GM12878 (cell line): Measurements from ENCODE around the gene PON3. TPM values are rescaled to one million over a fixed set of nuclear protein-coding genes. Genes with fewer than 3 reads are reported as not detected.

ENCODE experiments used
- ATAC-seq: fragments of 200-7000 bp; cut with Tn5 transposase; 3 replicates; pipeline ENCODE4 v1.9.1; 2020; ENCODE audit warnings: mild to moderate bottlenecking, moderate library complexity
- BruUV-seq: library from RNA; stranded (reverse); fragments of 400-500 nt; replicated peaks from 2 replicates; lab custom pipeline; 2021; lab: Mats Ljungman, UMichigan
- CTCF ChIA-PET: fragments of 300-600 bp; sonication (Branson Sonifier 250); formaldehyde crosslinking; extraction: SDS; loops from one replicate; lab custom pipeline; 2021; ENCODE audit warnings: inconsistent platforms; lab: Yijun Ruan, JAX
- POLR2A ChIA-PET: fragments of 350-600 bp; formaldehyde crosslinking; extraction: SDS; loops from one replicate; lab custom pipeline; 2021; ENCODE audit warnings: inconsistent platforms; lab: Charles Lee
- RAD21 ChIA-PET: fragments of 300-600 bp; sonication (Branson Sonifier 250); formaldehyde crosslinking; loops from one replicate; lab custom pipeline; 2023; ENCODE audit warnings: antibody characterized with exemption; ENCODE audit not compliant: unreplicated experiment; lab: Charles Lee
- SMC1A ChIA-PET: fragments of 300-600 bp; sonication (Branson Sonifier 250); formaldehyde crosslinking; loops from one replicate; lab custom pipeline; 2023; ENCODE audit not compliant: unreplicated experiment, uncharacterized antibody; lab: Charles Lee
- DNase-seq: peaks from one replicate; pipeline ENCODE4 v3.0.0-alpha.2; 2011; ENCODE audit warnings: low read depth, low spot score
- FAIRE-seq: peaks from 3 replicates; lab custom pipeline; 2011; peaks lifted over from hg19 to GRCh38; lab: Jason Lieb, UNC
- H2AFZ ChIP-seq: 2 replicates; pipeline ENCODE4 v1.6.0; 2011; ENCODE audit warnings: low read depth, low read length, control low read depth; ENCODE audit not compliant: control insufficient read depth
- H3K27ac ChIP-seq: 2 replicates; pipeline ENCODE4 v1.5.1; 2011; ENCODE audit warnings: control low read depth; ENCODE audit not compliant: control insufficient read depth, insufficient read depth
- H3K27me3 ChIP-seq, 2 experiments: replicated peaks in 1 of 2; 2 replicates each; pipeline versions ENCODE4 v1.6.0 to v1.6.1; 2011; ENCODE audit warnings: low read length in 1 of 2; ENCODE audit not compliant: control insufficient read depth in 2 of 2, insufficient read depth in 2 of 2
- H3K36me3 ChIP-seq, 2 experiments: 2 replicates each; pipeline ENCODE4 v1.5.1; 2011; ENCODE audit warnings: low read length in 1 of 2; ENCODE audit not compliant: control insufficient read depth in 2 of 2, insufficient read depth in 2 of 2
- H3K4me1 ChIP-seq: 2 replicates; pipeline ENCODE4 v1.6.1; 2011; ENCODE audit warnings: mild to moderate bottlenecking, low read length, moderate library complexity, mixed read lengths; ENCODE audit not compliant: control insufficient read depth, insufficient read depth
- H3K4me2 ChIP-seq: 2 replicates; pipeline ENCODE4 v1.6.0; 2011; ENCODE audit warnings: control low read depth; ENCODE audit not compliant: control insufficient read depth, insufficient read depth
- H3K4me3 ChIP-seq: fragments of 200-600 bp; sonication (generic); 2 replicates; pipeline ENCODE4 v1.5.1; 2016
- H3K79me2 ChIP-seq: 2 replicates; pipeline ENCODE4 v1.6.0; 2011; ENCODE audit warnings: low read length; ENCODE audit not compliant: control insufficient read depth, insufficient read depth
- H3K9ac ChIP-seq: 2 replicates; pipeline ENCODE4 v1.8.0; 2011; ENCODE audit warnings: low read length, control low read depth, mixed read lengths; ENCODE audit not compliant: control insufficient read depth, insufficient read depth
- H3K9me3 ChIP-seq: replicated peaks from 3 replicates; pipeline ENCODE4 v1.5.1; 2011; ENCODE audit warnings: mild to moderate bottlenecking, low read length; ENCODE audit not compliant: control insufficient read depth, insufficient read depth
- H4K20me1 ChIP-seq: 2 replicates; pipeline ENCODE4 v1.6.0; 2011; ENCODE audit not compliant: control insufficient read depth, insufficient read depth
- ATF2 ChIP-seq: IDR thresholded peaks from 2 replicates; pipeline ENCODE4 v1.6.1; 2012; ENCODE audit warnings: low read length, inconsistent platforms
- BCL3 ChIP-seq: IDR thresholded peaks from 2 replicates; pipeline ENCODE4 v1.6.1; 2011; ENCODE audit warnings: borderline replicate concordance, low read depth, mild to moderate bottlenecking, moderate library complexity, low read length; ENCODE audit not compliant: insufficient read depth, poor library complexity, severe bottlenecking
- CBX5 ChIP-seq: sonication (generic); IDR thresholded peaks from 2 replicates; pipeline ENCODE4 v1.6.1; 2016; ENCODE audit warnings: low read depth, moderate library complexity, mild to moderate bottlenecking, inconsistent platforms
- FOXK2 ChIP-seq: fragments of 450-650 bp; IDR thresholded peaks from 2 replicates; pipeline ENCODE4 v1.6.1; 2017; ENCODE audit warnings: mild to moderate bottlenecking, moderate library complexity
- KLF5 ChIP-seq: fragments of 450-650 bp; IDR thresholded peaks from 2 replicates; pipeline ENCODE4 v1.6.1; 2014; ENCODE audit warnings: mild to moderate bottlenecking; ENCODE audit not compliant: partially characterized antibody
- PML ChIP-seq: IDR thresholded peaks from 2 replicates; pipeline ENCODE4 v1.6.1; 2012; ENCODE audit warnings: low read length, inconsistent platforms
- PRDM15 ChIP-seq: fragments of 450-650 bp; formaldehyde crosslinking; IDR thresholded peaks from 2 replicates; pipeline ENCODE4 v1.4.0; 2020; ENCODE audit warnings: mild to moderate bottlenecking, moderate library complexity
- REST ChIP-seq: IDR thresholded peaks from 2 replicates; pipeline ENCODE4 v1.6.1; 2012; ENCODE audit warnings: mild to moderate bottlenecking, low read depth, low read length
- SMARCA5 ChIP-seq: fragments of 450-650 bp; IDR thresholded peaks from 2 replicates; pipeline ENCODE4 v1.6.1; 2017; ENCODE audit warnings: mild to moderate bottlenecking
- TBL1XR1 ChIP-seq: IDR thresholded peaks from 2 replicates; pipeline ENCODE4 v1.6.1; 2012; ENCODE audit warnings: low read depth, low read length, improper control_type of control experiment
- YBX1 ChIP-seq: fragments of 450-650 bp; IDR thresholded peaks from 2 replicates; pipeline ENCODE4 v1.6.1; 2016; ENCODE audit warnings: antibody characterized with exemption
- WGBS: methylation state at CpG from one replicate; pipeline ENCODE4 v1.1.6; 2016; ENCODE audit warnings: low lambda C conversion rate; ENCODE audit not compliant: insufficient replicate concordance, insufficient coverage; ENCODE audit errors: missing lambda C conversion rate; 5-methylcytosine and 5-hydroxymethylcytosine counted together
- in situ Hi-C: fragments of 300-500 bp; cut with MboI; formaldehyde crosslinking; loops from 9 replicates; pipeline ENCODE4 v1.14.3; 2018; ENCODE audit warnings: mixed read lengths
- intact Hi-C: fragments of 100-400 bp; cut with micrococcal nuclease; formaldehyde crosslinking; loops from one replicate; pipeline ENCODE4 v1.14.2; 2022; ENCODE audit not compliant: unreplicated experiment
- polyA plus RNA-seq, 11 experiments: library from polyadenylated mRNA; depleted of rRNA in 4 of 11; unstranded in 6 of 11; stranded (reverse) in 5 of 11; fragments of >200 nt; fragmentation: Nextera tagmentation in 4 of 11; fragmentation: Illumina TruSeq in 1 of 11; extraction: Ambion mirVana in 4 of 11; extraction: Trizol in 1 of 11; gene quantifications; 1 replicate in 1 of 11; 2 replicates in 10 of 11; pipeline versions ENCODE4 v1.2.1 to v1.2.3, GENCODE V29; 2011 to 2016; ENCODE audit warnings: inconsistent platforms in 2 of 11, missing spikeins in 2 of 11, low read depth in 1 of 11
- total RNA-seq, 4 experiments: library from RNA; depleted of rRNA in 3 of 4; stranded (reverse); fragments of >200 nt in 3 of 4; fragmentation: Illumina TruSeq in 1 of 4; extraction: Trizol in 1 of 4; gene quantifications; 2 replicates each; pipeline versions ENCODE4 v1.2.1 to v1.2.3, GENCODE V29; 2013 to 2021

Gene PON3
- total and polyA plus RNA-seq, 10 of the 15 experiments (the other 5 are each of a cell fraction or from before 2014, with no cell fraction given): 0.45 to 2.0 (median 0.91) TPM

GRCh38 chr7:95365151-95365550 lies 31.0 kb downstream of the PON3 start:
- 82% methylated on average over 1 of the region's 1 CpG for whole genome bisulfite sequencing
- H3K4me2 ChIP-seq: no peak overlapping the region
- ChIA-PET POLR2A (no interaction called here), SMC1A (interaction anchor here (1.2 kb wide), 1 partner anchor 13 kb away, joined by 4 read pairs; no protein-coding TSS in a partner anchor), CTCF (no interaction called here), RAD21 (no interaction called here)
- H3K9me3 ChIP-seq: no peaks in the 10 kb centered on the region
- no peak overlapping the region for H2AFZ ChIP-seq
- no peak for TF ChIP-seq REST
- no peak for TF ChIP-seq BCL3
- no peak for TF ChIP-seq PRDM15 (CRISPR knock-in tag)
- TF ChIP-seq FOXK2: no peak
- TF ChIP-seq KLF5: no peak
- no peak for TF ChIP-seq PML
- TF ChIP-seq CBX5: no peak
- no peak for TF ChIP-seq SMARCA5
- no peak for TF ChIP-seq ATF2
- TF ChIP-seq TBL1XR1: no peak
- TF ChIP-seq YBX1: no peak
- no peaks in the 10 kb centered on the region for H3K27me3 ChIP-seq
- H3K4me1 ChIP-seq: no peaks in the 10 kb centered on the region
- no peak overlapping the region for H3K9ac ChIP-seq
- no peak for DNase-seq
- no peaks in the 10 kb centered on the region for H3K36me3 ChIP-seq
- no peak for ATAC-seq
- no peak overlapping the region for H3K27ac ChIP-seq
- intact Hi-C loops (no loop called here), in situ Hi-C loops (no loop called here)
- no TSS peak for BruUV-seq
- no peak for FAIRE-seq
- no peaks in the 10 kb centered on the region for H4K20me1 ChIP-seq
- no peaks in the 10 kb centered on the region for H3K79me2 ChIP-seq
- no peak overlapping the region for H3K4me3 ChIP-seq
